Dedifferentiated amniotic fluid mesenchymal stem cell (primary cell): Measurements from ENCODE around the gene ANKRD44.

ENCODE experiments used
- DNase-seq: peaks from one replicate; pipeline ENCODE4 v3.0.0-alpha.2; 2016; ENCODE audit errors: extremely low spot score

The ANKRD44 gene

GRCh38 chr2:197322143-197322542, 11.6 kb upstream of the ANKRD44 start:
- no peak for DNase-seq

GRCh38 chr2:197315371-197315770, 4.8 kb upstream of the ANKRD44 start:
- DNase-seq, result no peak

- DNase-seq, result no peak
These were observed 1.6 kb upstream of the ANKRD44 start for GRCh38 chr2:197312186-197312585.

- DNase-seq, result no peak
These were observed 947 bp upstream of the ANKRD44 start for GRCh38 chr2:197311421-197312033.

- DNase-seq, result no peak
These were observed 424 bp upstream of the ANKRD44 start for GRCh38 chr2:197310987-197311420.

- no peak for DNase-seq
These were observed 819 bp downstream of the ANKRD44 start for GRCh38 chr2:197309691-197310231.

GRCh38 chr2:197308996-197309690, 1.4 kb downstream of the ANKRD44 start:
- no peak for DNase-seq

- DNase-seq, result no peak
These were observed 2.0 kb downstream of the ANKRD44 start for GRCh38 chr2:197308585-197308984.

GRCh38 chr2:197307933-197308521, 2.6 kb downstream of the ANKRD44 start:
- no peak for DNase-seq

GRCh38 chr2:197307236-197307932, 3.2 kb downstream of the ANKRD44 start:
- DNase-seq, result no peak

GRCh38 chr2:197306696-197307040, 3.9 kb downstream of the ANKRD44 start:
- DNase-seq, result no peak

- no peak for DNase-seq
These were observed 4.4 kb downstream of the ANKRD44 start for GRCh38 chr2:197306024-197306695.

- no peak for DNase-seq
These were observed 6.0 kb downstream of the ANKRD44 start for GRCh38 chr2:197304556-197305011.

GRCh38 chr2:197300139-197300538, 10.4 kb downstream of the ANKRD44 start:
- no peak for DNase-seq

- DNase-seq, result no peak
These were observed 12.0 kb downstream of the ANKRD44 start for GRCh38 chr2:197298609-197299008.

GRCh38 chr2:197297772-197298318, 12.7 kb downstream of the ANKRD44 start:
- DNase-seq, result no peak

- no peak for DNase-seq
These were observed 13.3 kb downstream of the ANKRD44 start for GRCh38 chr2:197297266-197297665.

GRCh38 chr2:197296835-197297234, 13.7 kb downstream of the ANKRD44 start:
- DNase-seq, result no peak

- DNase-seq, result no peak
These were observed 16.3 kb downstream of the ANKRD44 start for GRCh38 chr2:197294260-197294659.

- DNase-seq, result no peak
These were observed 17.1 kb downstream of the ANKRD44 start for GRCh38 chr2:197293252-197294007.

GRCh38 chr2:197292619-197293018, 18.0 kb downstream of the ANKRD44 start:
- no peak for DNase-seq
